Astrocyte of the spinal cord (primary cell): Measurements from ENCODE around the gene BMPR1A.

Source experiments
- DNase-seq: peaks from one replicate; pipeline ENCODE4 v3.0.0; 2011; ENCODE audit warnings: low read depth, low spot score
- H3K4me3 ChIP-seq: 2 replicates; pipeline ENCODE4 v1.5.1; 2011; ENCODE audit warnings: low read depth, mild to moderate bottlenecking, low read length, moderate library complexity
- in situ Hi-C: cut with HindIII; loops from 2 replicates; pipeline ENCODE4 v1.10.0; 2017; ENCODE audit warnings: low sequenced_read_pairs
- TF ChIP-seq, protein P1 (sequence below): IDR thresholded peaks from 2 replicates; pipeline ENCODE4 v1.5.1; 2012; ENCODE audit warnings: low read depth, mild to moderate bottlenecking, low read length, inconsistent platforms

BMPR1A gene

DNA sequence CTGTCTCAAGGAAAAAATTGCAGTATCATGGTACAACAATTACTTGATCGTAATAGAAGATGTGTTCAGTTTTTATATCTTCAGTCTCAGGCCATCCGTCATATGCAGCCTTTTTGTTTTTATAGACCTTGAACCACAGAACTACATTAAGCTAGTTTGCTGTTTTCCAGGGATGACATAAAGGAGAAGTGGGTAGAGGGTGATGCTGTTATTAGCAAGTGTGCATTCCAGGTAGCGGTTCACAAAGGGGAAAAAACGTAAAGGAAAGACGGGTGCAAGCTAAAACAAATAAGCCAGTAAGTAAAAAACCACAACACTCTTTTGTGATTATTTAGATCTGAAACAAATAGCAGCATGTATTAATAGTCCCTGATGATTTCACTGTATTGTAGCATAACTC, 71.7 kb downstream of the BMPR1A start:
- DNase-seq: no peak
- H3K4me3 ChIP-seq: no peak overlapping the region
- TF ChIP-seq, protein P1, sequence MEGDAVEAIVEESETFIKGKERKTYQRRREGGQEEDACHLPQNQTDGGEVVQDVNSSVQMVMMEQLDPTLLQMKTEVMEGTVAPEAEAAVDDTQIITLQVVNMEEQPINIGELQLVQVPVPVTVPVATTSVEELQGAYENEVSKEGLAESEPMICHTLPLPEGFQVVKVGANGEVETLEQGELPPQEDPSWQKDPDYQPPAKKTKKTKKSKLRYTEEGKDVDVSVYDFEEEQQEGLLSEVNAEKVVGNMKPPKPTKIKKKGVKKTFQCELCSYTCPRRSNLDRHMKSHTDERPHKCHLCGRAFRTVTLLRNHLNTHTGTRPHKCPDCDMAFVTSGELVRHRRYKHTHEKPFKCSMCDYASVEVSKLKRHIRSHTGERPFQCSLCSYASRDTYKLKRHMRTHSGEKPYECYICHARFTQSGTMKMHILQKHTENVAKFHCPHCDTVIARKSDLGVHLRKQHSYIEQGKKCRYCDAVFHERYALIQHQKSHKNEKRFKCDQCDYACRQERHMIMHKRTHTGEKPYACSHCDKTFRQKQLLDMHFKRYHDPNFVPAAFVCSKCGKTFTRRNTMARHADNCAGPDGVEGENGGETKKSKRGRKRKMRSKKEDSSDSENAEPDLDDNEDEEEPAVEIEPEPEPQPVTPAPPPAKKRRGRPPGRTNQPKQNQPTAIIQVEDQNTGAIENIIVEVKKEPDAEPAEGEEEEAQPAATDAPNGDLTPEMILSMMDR: no peak
- in situ Hi-C loops: no loop called here

DNA sequence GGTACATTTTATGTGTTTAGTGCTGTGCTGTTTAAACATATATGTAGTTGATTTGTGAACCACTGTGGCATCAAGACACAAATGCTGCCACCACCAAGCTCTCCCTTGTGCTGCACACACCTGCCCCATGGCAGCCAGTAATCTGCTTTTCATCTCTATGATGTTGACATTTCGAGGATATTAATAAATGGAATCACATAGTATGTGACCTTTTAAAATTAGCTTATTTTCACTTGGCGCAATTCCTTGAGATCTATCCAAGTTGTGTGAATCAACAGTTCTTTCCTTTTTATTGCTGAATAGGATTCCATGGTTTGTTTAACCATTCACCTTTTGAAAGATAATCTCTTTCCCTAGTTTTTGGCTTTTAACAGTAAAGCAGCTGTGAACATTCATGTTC, 73.1 kb downstream of the BMPR1A start:
- no peak for DNase-seq
- TF ChIP-seq, protein P1: no peak
- in situ Hi-C loops: no loop called here
- no peak overlapping the region for H3K4me3 ChIP-seq

DNA sequence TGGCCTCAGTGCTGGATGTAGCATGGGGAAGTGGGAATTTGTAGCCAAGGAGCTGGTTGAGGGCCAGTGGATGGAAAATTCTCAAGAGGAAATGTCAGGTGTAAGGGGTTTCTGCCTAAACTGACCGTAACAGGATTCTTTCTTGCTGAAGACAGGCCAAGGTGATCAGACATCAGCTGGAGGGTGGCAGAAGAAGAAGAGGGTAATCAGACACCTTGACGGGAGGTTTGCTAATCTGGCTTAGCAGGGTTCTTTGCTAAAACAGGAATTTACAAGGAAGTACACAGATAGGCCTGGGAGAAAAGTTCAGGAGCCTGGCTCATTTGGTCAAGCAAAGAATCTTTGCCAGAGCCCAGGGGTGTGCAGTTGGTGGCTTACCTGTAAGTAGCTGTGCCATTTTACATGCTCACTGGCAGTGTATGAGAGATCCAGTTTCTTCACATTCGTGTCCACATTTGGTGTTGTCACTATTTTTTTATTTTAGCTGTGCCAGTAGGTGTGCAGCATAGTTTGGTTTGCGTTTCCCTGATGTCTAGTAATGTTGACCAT, 73.7 kb downstream of the BMPR1A start:
- TF ChIP-seq, protein P1: no peak
- in situ Hi-C loops: no loop called here
- no peak for DNase-seq

DNA sequence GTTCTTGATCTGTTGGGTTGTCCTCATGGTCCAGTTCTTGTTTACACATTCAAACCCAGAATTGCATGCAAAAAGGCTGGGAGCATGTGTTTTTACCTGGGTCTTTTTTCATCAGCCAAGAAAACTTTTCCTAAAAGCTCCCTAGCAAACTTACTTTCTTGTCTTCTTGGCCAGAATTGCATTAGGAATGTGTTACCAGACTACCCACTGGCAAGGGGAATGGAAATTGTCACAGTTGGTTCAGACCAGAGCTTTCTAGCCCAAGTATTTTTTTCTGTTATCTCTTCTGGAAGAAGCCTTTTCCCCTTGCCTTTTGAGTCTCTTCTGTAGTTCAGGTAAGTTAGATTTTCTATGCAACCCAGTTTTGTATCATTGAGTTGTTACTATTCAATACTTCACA, 77.5 kb downstream of the BMPR1A start:
- in situ Hi-C loops: no loop called here
- no peak overlapping the region for H3K4me3 ChIP-seq
- TF ChIP-seq, protein P1: no peak
- DNase-seq: no peak

More for the DNA sequence above, 73.7 kb downstream of the BMPR1A start:
- H3K4me3 ChIP-seq: no peak overlapping the region

DNA sequence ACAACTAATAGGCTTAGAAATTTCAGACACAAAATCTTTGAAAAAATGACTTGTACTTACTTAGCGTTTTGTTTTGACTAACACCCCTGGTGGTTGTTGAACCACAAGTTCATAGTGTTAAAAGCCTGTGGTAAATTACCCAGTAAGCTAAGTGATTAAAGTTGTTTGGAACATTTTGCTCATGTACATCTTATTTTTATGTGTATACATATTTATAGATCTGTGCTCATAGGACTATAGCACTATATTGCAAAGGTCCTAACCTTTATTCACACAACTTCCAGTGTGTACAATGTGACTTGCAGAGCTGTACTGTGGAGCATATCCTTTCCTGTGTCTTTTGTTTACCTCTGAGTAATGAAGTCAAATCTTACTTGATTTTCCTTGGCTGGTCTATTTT, 79.6 kb downstream of the BMPR1A start:
- peak; percentile 29 for DNase-seq

DNA sequence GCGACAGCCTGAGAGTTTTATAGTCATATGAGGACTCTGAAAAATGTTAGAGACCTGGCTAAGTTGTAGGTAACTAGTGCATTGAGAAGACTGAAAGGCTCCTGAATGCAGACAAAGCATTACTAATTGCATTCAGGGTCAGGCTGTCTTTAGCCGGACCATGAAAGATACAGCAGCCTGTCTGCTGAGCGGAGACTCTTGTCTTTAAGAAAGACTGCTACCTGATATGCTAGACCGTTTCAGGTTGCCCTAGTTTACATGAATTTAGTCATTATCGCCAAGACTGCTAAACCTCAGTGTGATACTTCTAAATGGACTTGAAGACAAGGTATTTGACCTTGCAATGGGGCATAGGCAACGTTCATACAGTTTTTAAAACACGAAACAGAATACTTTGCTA, 81.2 kb downstream of the BMPR1A start:
- in situ Hi-C loops: no loop called here
- TF ChIP-seq, protein P1: no peak

More for the DNA sequence above, 79.6 kb downstream of the BMPR1A start:
- TF ChIP-seq, protein P1: no peak
- H3K4me3 ChIP-seq: no peak overlapping the region
- in situ Hi-C loops: no loop called here

DNA sequence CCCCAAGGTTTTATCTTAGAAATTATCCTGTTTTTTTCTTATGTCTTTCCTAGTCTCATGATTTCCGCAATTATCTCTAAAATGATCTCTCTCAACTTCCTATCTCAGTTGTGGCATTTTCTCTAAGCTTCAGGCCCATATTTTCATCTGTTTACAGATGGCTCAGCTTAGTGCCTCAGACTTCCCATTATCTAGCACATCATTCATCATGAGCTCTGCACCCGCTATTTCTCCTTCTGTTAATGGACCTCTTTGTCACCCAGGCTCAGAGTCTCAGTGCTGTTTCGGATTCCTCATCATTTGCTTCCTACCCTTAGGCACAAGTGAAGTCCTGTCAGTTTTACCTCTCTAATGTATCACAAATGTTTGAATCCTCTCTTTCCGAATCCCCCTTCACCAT, 84.1 kb downstream of the BMPR1A start:
- H3K4me3 ChIP-seq: no peak overlapping the region
- TF ChIP-seq, protein P1: no peak
- in situ Hi-C loops: no loop called here
- no peak for DNase-seq

More for the DNA sequence above, 81.2 kb downstream of the BMPR1A start:
- H3K4me3 ChIP-seq: no peak overlapping the region
- DNase-seq: no peak
